HepG2 (cell line): Measurements from ENCODE around the gene XCR1. TPM values are rescaled to one million over a fixed set of nuclear protein-coding genes. Genes with fewer than 3 reads are reported as not detected.

Experiments used
- ATAC-seq: fragments of 200-7000 bp; cut with Tn5 transposase; 3 replicates; pipeline ENCODE4 v1.9.1; 2020; ENCODE audit warnings: mild to moderate bottlenecking, moderate library complexity
- BruUV-seq: library from RNA; stranded (reverse); fragments of 400-500 nt; replicated peaks from 2 replicates; lab custom pipeline; 2021; lab: Mats Ljungman, UMichigan
- CTCF ChIA-PET: fragments of 300-600 bp; formaldehyde crosslinking; extraction: SDS; loops from one replicate; lab custom pipeline; 2021; ENCODE audit warnings: low total read pairs, inconsistent platforms, low intra/inter-chr PET ratio; lab: Yijun Ruan, JAX
- POLR2A ChIA-PET: fragments of 350-600 bp; sonication (Branson Sonifier 250); formaldehyde crosslinking; loops from one replicate; lab custom pipeline; 2020; ENCODE audit warnings: antibody characterized with exemption, inconsistent platforms; lab: Yijun Ruan, JAX
- DNase-seq: peaks from one replicate; pipeline ENCODE4 v3.0.0-alpha.2; 2015; ENCODE audit warnings: low spot score
- FAIRE-seq: peaks from 3 replicates; lab custom pipeline; 2011; peaks lifted over from hg19 to GRCh38; lab: Jason Lieb, UNC
- H2AFZ ChIP-seq: one replicate; pipeline ENCODE4 v1.6.1; 2011; ENCODE audit warnings: low read length, inconsistent platforms
- H3K27ac ChIP-seq: fragments of 300-600 bp; 3 replicates; pipeline ENCODE4 v1.8.0; 2011; ENCODE audit warnings: mixed run types, mild to moderate bottlenecking, mixed read lengths, low read length, inconsistent platforms; ENCODE audit not compliant: insufficient read depth; ENCODE audit errors: extremely low read length
- H3K27me3 ChIP-seq, 2 experiments: fragments of 200-600 bp in 1 of 2; 2 replicates in 1 of 2; 3 replicates in 1 of 2; pipeline versions ENCODE4 v1.6.0 to v1.8.0; 2011; ENCODE audit warnings: low read length in 2 of 2, mild to moderate bottlenecking in 2 of 2, moderate library complexity in 2 of 2, inconsistent platforms in 1 of 2; ENCODE audit not compliant: insufficient read depth in 2 of 2, control insufficient read depth in 1 of 2
- H3K36me3 ChIP-seq, 2 experiments: fragments of 200-600 bp in 1 of 2; replicated peaks in 1 of 2; 2 replicates in 1 of 2; 3 replicates in 1 of 2; pipeline versions ENCODE4 v1.5.1 to v1.8.0; 2011; ENCODE audit warnings: low read length in 2 of 2, inconsistent platforms in 1 of 2; ENCODE audit not compliant: insufficient read depth in 2 of 2, control insufficient read depth in 1 of 2
- H3K4me1 ChIP-seq: 2 replicates; pipeline ENCODE4 v1.5.1; 2012; ENCODE audit warnings: low read length, inconsistent platforms; ENCODE audit not compliant: insufficient read depth
- H3K4me2 ChIP-seq: 2 replicates; pipeline ENCODE4 v1.6.0; 2011; ENCODE audit warnings: low read depth, low read length, inconsistent platforms
- H3K4me3 ChIP-seq, 3 experiments: fragments of 200-600 bp in 1 of 3; sonication (generic), shearing (Covaris generic) in 1 of 3; replicated peaks in 1 of 3; 2 replicates each; pipeline ENCODE4 v1.5.1; 2011 to 2016; ENCODE audit warnings: low read length in 3 of 3, inconsistent platforms in 2 of 3, low read depth in 2 of 3, mild to moderate bottlenecking in 2 of 3, control low read depth in 1 of 3, mixed read lengths in 1 of 3; ENCODE audit not compliant: insufficient read depth in 1 of 3
- H3K79me2 ChIP-seq: one replicate; pipeline ENCODE4 v1.6.1; 2011; ENCODE audit warnings: low read length, inconsistent platforms; ENCODE audit not compliant: insufficient read depth
- H3K9ac ChIP-seq: 2 replicates; pipeline ENCODE4 v1.6.0; 2011; ENCODE audit warnings: mild to moderate bottlenecking, low read depth, low read length, inconsistent platforms; ENCODE audit not compliant: insufficient read depth
- H3K9me3 ChIP-seq: 2 replicates; pipeline ENCODE4 v1.5.1; 2012; ENCODE audit warnings: mild to moderate bottlenecking, low read length
- H4K20me1 ChIP-seq: 2 replicates; pipeline ENCODE4 v1.6.0; 2011; ENCODE audit warnings: inconsistent platforms, mild to moderate bottlenecking, low read length, moderate library complexity; ENCODE audit not compliant: insufficient read depth
- ATF1 ChIP-seq: IDR thresholded peaks from 2 replicates; pipeline ENCODE4 v1.6.1; 2016; ENCODE audit warnings: mild to moderate bottlenecking, control low read depth
- DNMT3B ChIP-seq: conservative IDR thresholded peaks from 2 replicates; pipeline ENCODE4 v1.6.1; 2016; ENCODE audit warnings: missing biosample characterization, control low read depth
- HNF1B ChIP-seq: sonication (generic); formaldehyde crosslinking; IDR thresholded peaks from 2 replicates; pipeline ENCODE4 v1.5.1; 2020; ENCODE audit warnings: mild to moderate bottlenecking, moderate library complexity, missing genetic modification reagents
- KDM5A ChIP-seq: fragments of 200-600 bp; sonication (generic); IDR thresholded peaks from 2 replicates; pipeline ENCODE4 v1.7.0; 2018; ENCODE audit warnings: antibody characterized with exemption, mild to moderate bottlenecking, low read length, borderline replicate concordance
- MEIS2 ChIP-seq: sonication (generic); formaldehyde crosslinking; IDR thresholded peaks from 2 replicates; pipeline ENCODE4 v1.9.0; 2021; ENCODE audit warnings: mild to moderate bottlenecking, missing genetic modification reagents
- MTF2 ChIP-seq: sonication (generic); formaldehyde crosslinking; IDR thresholded peaks from 2 replicates; pipeline ENCODE4 v1.5.0; 2020; ENCODE audit warnings: missing genetic modification reagents, borderline replicate concordance
- NFATC3 ChIP-seq: sonication (generic); formaldehyde crosslinking; IDR thresholded peaks from 2 replicates; pipeline ENCODE4 v1.5.1; 2020; ENCODE audit warnings: mild to moderate bottlenecking, missing genetic modification reagents
- PITX1 ChIP-seq: sonication (generic); formaldehyde crosslinking; IDR thresholded peaks from 2 replicates; pipeline ENCODE4 v1.5.1; 2020; ENCODE audit warnings: mild to moderate bottlenecking, missing genetic modification reagents
- SAP130 ChIP-seq: IDR thresholded peaks from 2 replicates; pipeline ENCODE4 v1.6.1; 2016; ENCODE audit warnings: low read depth
- SRSF9 ChIP-seq: fragments of 200-400 bp; formaldehyde crosslinking; IDR thresholded peaks from 2 replicates; pipeline ENCODE4 v1.6.1; 2018; ENCODE audit warnings: borderline replicate concordance, mild to moderate bottlenecking, low read depth, low read length; ENCODE audit not compliant: insufficient read depth, poor library complexity, severe bottlenecking
- ZNF3 ChIP-seq: IDR thresholded peaks from 2 replicates; pipeline ENCODE4 v1.7.0; 2017; ENCODE audit warnings: inconsistent platforms
- ZNF512B ChIP-seq: sonication (generic); formaldehyde crosslinking; IDR thresholded peaks from 2 replicates; pipeline ENCODE4 v1.5.1; 2020; ENCODE audit warnings: missing genetic modification reagents, mild to moderate bottlenecking, borderline replicate concordance
- ZNF567 ChIP-seq: sonication (generic); formaldehyde crosslinking; IDR thresholded peaks from 2 replicates; pipeline ENCODE4 v1.8.1; 2023; ENCODE audit warnings: mild to moderate bottlenecking, missing genetic modification reagents, borderline replicate concordance
- ZNF619 ChIP-seq: sonication (generic); formaldehyde crosslinking; IDR thresholded peaks from 2 replicates; pipeline ENCODE4 v1.4.0; 2020; ENCODE audit warnings: mild to moderate bottlenecking, missing genetic modification reagents
- ZNF678 ChIP-seq: sonication (generic); formaldehyde crosslinking; IDR thresholded peaks from 2 replicates; pipeline ENCODE4 v1.4.0; 2020; ENCODE audit warnings: mild to moderate bottlenecking, missing genetic modification reagents
- WGBS: methylation state at CpG from one replicate; pipeline ENCODE4 v1.1.6; 2017; ENCODE audit warnings: low lambda C conversion rate; 5-methylcytosine and 5-hydroxymethylcytosine counted together
- in situ Hi-C: cut with HindIII; loops from 2 replicates; pipeline ENCODE4 v1.10.0; 2017; ENCODE audit warnings: low pct_unique_long_range_greater_than_20kb; ENCODE audit not compliant: extremely low pct_ligation_motif_present
- intact Hi-C: fragments of 100-400 bp; cut with micrococcal nuclease; formaldehyde crosslinking; loops from one replicate; pipeline ENCODE4 v1.10.0; 2022; ENCODE audit not compliant: unreplicated experiment
- polyA plus RNA-seq, 8 experiments: library from polyadenylated mRNA; depleted of rRNA in 3 of 8; stranded (reverse) in 7 of 8; unstranded in 1 of 8; fragments of >200 nt; fragmentation: Illumina TruSeq in 4 of 8; extraction: Trizol in 4 of 8; gene quantifications; 2 replicates each; pipeline versions ENCODE4 v1.2.1 to v1.2.3, GENCODE V29; 2011 to 2016; ENCODE audit warnings: low read depth in 4 of 8, missing spikeins in 1 of 8, mixed read lengths in 1 of 8; ENCODE audit not compliant: insufficient read depth in 1 of 8
- total RNA-seq, 5 experiments: library from RNA; depleted of rRNA; stranded (reverse); fragments of >200 nt; fragmentation: Illumina TruSeq; extraction: Trizol; gene quantifications; 2 replicates each; pipeline ENCODE4 v1.2.3, GENCODE V29; 2016; ENCODE audit warnings: low read depth in 1 of 5
- TF ChIP-seq, protein P1 (sequence below): sonication (generic); formaldehyde crosslinking; IDR thresholded peaks from 2 replicates; pipeline ENCODE4 v1.5.1; 2020; ENCODE audit warnings: mild to moderate bottlenecking, missing genetic modification reagents, borderline replicate concordance

Gene XCR1
- total and polyA plus RNA-seq, 2 of the 13 experiments (the other 11 are each of a cell fraction or from before 2014, with no cell fraction given): not detected

DNA sequence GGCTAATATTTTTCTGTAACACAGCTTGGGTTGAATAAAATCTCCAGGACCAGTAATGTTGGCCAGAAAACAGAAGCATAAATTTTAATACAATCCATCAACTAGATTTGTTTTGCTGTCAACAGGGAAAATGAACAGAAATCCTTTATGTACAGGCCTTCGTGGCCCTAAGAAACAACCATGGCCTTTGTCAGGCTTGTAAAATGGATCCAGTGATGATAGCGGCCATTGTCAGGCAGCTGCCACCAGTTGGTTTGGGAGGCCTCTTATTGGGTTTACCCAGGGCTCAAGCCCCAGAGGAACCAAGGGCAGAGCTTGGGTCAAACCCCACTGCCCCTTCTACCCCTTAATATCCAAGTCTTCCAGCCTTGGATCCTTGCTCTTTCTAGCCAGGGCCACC, 26.1 kb downstream of the XCR1 start:
- no peak for ATAC-seq
- 10% methylated on average over 2 of the region's 2 CpGs for WGBS
- BruUV-seq: no TSS peak

GRCh38 chr3:45997942-45998341, 29.3 kb downstream of the XCR1 start:
- Histone ChIP-seq H2AFZ (no peak overlapping the region), H3K4me3 (no peak overlapping the region), H3K4me1 (peaks cover 26% of the 10 kb centered on the region), H3K27ac (no peak overlapping the region), H3K79me2 (peaks cover 19% of the 10 kb centered on the region), H3K9ac (no peak overlapping the region), H4K20me1 (no peaks in the 10 kb centered on the region), H3K36me3 (no peaks in the 10 kb centered on the region), H3K9me3 (no peaks in the 10 kb centered on the region), H3K4me2 (no peak overlapping the region), H3K27me3 (peaks cover 0 to 24% of the 10 kb centered on the region in 2 experiments; a peak in 2 of 5 replicates)
- ATAC-seq (no peak), DNase-seq (no peak), FAIRE-seq (no peak)
- in situ Hi-C loops (no loop called here), intact Hi-C loops (no loop called here)
- 38% methylated on average over 2 of the region's 2 CpGs for WGBS
- ChIA-PET CTCF (no interaction called here), POLR2A (no interaction called here)
- BruUV-seq: no TSS peak
- no peak for TF ChIP-seq SAP130 (CRISPR knock-in tag)
- TF ChIP-seq, protein P1, sequence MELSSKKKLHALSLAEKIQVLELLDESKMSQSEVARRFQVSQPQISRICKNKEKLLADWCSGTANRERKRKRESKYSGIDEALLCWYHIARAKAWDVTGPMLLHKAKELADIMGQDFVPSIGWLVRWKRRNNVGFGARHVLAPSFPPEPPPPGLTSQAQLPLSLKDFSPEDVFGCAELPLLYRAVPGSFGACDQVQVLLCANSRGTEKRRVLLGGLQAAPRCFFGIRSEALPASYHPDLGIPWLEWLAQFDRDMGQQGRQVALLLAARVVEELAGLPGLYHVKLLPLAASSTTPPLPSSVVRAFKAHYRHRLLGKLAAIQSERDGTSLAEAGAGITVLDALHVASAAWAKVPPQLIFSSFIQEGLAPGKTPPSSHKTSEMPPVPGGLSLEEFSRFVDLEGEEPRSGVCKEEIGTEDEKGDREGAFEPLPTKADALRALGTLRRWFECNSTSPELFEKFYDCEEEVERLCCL: no peak
- TF ChIP-seq KDM5A: no peak
- TF ChIP-seq NFATC3 (CRISPR knock-in tag): no peak
- TF ChIP-seq MTF2 (CRISPR knock-in tag): no peak
- TF ChIP-seq ZNF678 (CRISPR knock-in tag): no peak
- TF ChIP-seq ZNF512B (CRISPR knock-in tag): no peak
- TF ChIP-seq MEIS2: no peak

More for the DNA sequence above, 26.1 kb downstream of the XCR1 start:
- H3K27me3 ChIP-seq: peaks cover 0 to 24% of the 10 kb centered on the region in 2 experiments; a peak in 2 of 5 replicates
- peaks cover 4% of the 10 kb centered on the region for H3K4me1 ChIP-seq
- FAIRE-seq: no peak
- intact Hi-C loops (no loop called here), in situ Hi-C loops (no loop called here)
- no peaks in the 10 kb centered on the region for H3K36me3 ChIP-seq
- no peak overlapping the region for H2AFZ ChIP-seq
- H3K9ac ChIP-seq: no peak overlapping the region
- H3K79me2 ChIP-seq: no peaks in the 10 kb centered on the region
- no peaks in the 10 kb centered on the region for H3K9me3 ChIP-seq
- no peak overlapping the region for H3K4me2 ChIP-seq
- no peak for DNase-seq
- H3K27ac ChIP-seq: no peak overlapping the region
- POLR2A ChIA-PET: no interaction called here
- TF ChIP-seq PITX1 (CRISPR knock-in tag): no peak
- no peak for TF ChIP-seq ATF1 (CRISPR knock-in tag)
- no peak for TF ChIP-seq ZNF567 (CRISPR knock-in tag)
- no peak for TF ChIP-seq HNF1B
- TF ChIP-seq ZNF3: no peak
- no peak for TF ChIP-seq DNMT3B (CRISPR knock-in tag)
- TF ChIP-seq SRSF9: no peak
- TF ChIP-seq ZNF619 (CRISPR knock-in tag): no peak
- CTCF ChIA-PET: no interaction called here
- H3K4me3 ChIP-seq: no peak overlapping the region
- no peaks in the 10 kb centered on the region for H4K20me1 ChIP-seq
